HG03457 (cell line): ENCODE data around the gene MUC3A.
A peak's percentile ranks its signal among the peaks of the same experiment; 100 is the strongest.

ENCODE experiments used
- ATAC-seq: cut with Tn5 transposase; IDR thresholded peaks from one replicate; pipeline ENCODE4 v1.9.1; 2021; ENCODE audit warnings: moderate number of reproducible peaks; ENCODE audit not compliant: unreplicated experiment

The MUC3A gene

DNA sequence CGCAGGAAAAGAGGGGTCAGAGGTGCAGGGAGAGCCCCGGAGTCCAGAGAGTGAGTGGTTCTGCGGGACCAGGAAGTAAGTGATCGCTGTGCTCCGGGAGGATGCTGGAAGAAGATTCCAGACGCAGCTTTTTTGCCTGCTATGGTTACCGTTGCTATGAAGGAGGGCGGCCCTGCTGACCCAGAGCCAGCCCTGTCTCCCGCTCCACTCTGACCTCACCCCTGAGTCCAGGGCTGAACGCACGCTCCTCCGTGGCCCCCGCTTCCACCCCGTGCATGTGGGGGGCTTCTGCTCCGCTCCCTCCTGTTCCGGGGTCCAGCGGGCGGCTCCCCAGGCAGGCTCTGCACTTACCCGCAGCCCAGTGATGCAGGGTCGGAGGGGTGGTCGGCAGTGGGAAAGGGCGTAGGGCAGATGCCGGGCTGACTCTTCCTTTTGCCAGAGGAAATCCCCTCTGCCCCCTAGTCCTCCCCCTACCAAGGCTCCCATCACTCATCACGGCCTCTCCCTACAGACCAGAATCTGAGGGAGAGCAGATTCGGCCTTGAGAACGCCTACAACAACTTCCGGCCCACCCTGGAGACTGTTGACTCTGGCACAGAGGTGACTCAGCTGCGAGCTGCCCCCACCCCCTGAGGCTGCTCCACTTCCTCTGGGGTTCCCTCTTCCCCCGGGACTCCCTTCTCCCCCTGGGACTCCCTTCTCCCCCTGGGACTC is 67.9 kb downstream of the MUC3A start:
- ATAC-seq = peak; percentile 46
